HEK293 (cell line): ENCODE results near the gene HIPK2.

Source experiments
- CTCF ChIA-PET: fragments of 350-600 bp; formaldehyde crosslinking; extraction: SDS; loops from one replicate; lab custom pipeline; 2021; ENCODE audit warnings: antibody characterized with exemption; lab: Yijun Ruan, JAX
- POLR2A ChIA-PET: fragments of 300-600 bp; formaldehyde crosslinking; extraction: SDS; loops from one replicate; lab custom pipeline; 2020; ENCODE audit warnings: antibody characterized with exemption, inconsistent platforms; lab: Yijun Ruan, JAX
- H3K27ac ChIP-seq: fragments of 200-500 bp; sonication (Bioruptor generic); 2 replicates; pipeline ENCODE4 v1.5.1; 2014; ENCODE audit warnings: low read depth, low read length, control low read depth, inconsistent platforms; ENCODE audit errors: extremely low read depth
- H3K36me3 ChIP-seq, 2 experiments: fragments of 200-500 bp in 1 of 2; sonication (Bioruptor generic) in 1 of 2; 1 replicate in 1 of 2; 2 replicates in 1 of 2; pipeline ENCODE4 v1.5.1; 2014 to 2017; ENCODE audit warnings: inconsistent platforms in 2 of 2, low read length in 2 of 2; ENCODE audit not compliant: control insufficient read depth in 2 of 2, insufficient read depth in 1 of 2
- H3K4me1 ChIP-seq: fragments of 200-500 bp; sonication (Bioruptor generic); 2 replicates; pipeline ENCODE4 v1.5.1; 2014; ENCODE audit warnings: mild to moderate bottlenecking, low read length, inconsistent platforms; ENCODE audit not compliant: control insufficient read depth, insufficient read depth
- H3K4me3 ChIP-seq: 2 replicates; pipeline ENCODE4 v1.5.1; 2011; ENCODE audit warnings: low read depth, mild to moderate bottlenecking, control low read depth, low read length, moderate library complexity
- H3K9me3 ChIP-seq: fragments of 200-500 bp; sonication (Bioruptor generic); 2 replicates; pipeline ENCODE4 v1.5.1; 2014; ENCODE audit warnings: low read depth, low read length, inconsistent platforms; ENCODE audit not compliant: control insufficient read depth, insufficient read depth
- GLIS2 ChIP-seq: fragments of 450-650 bp; formaldehyde crosslinking; IDR thresholded peaks from 2 replicates; pipeline ENCODE4 v1.5.1; 2016; ENCODE audit warnings: missing biosample characterization, missing genetic modification characterization
- KLF1 ChIP-seq: fragments of 450-650 bp; formaldehyde crosslinking; IDR thresholded peaks from 2 replicates; pipeline ENCODE4 v1.5.1; 2016; ENCODE audit warnings: missing biosample characterization, missing genetic modification characterization
- MYNN ChIP-seq: fragments of 450-650 bp; formaldehyde crosslinking; IDR thresholded peaks from 2 replicates; pipeline ENCODE4 v1.5.1; 2016; ENCODE audit warnings: missing biosample characterization, missing genetic modification characterization, borderline replicate concordance
- MZF1 ChIP-seq: fragments of 450-650 bp; formaldehyde crosslinking; IDR thresholded peaks from 2 replicates; pipeline ENCODE4 v1.5.1; 2017; ENCODE audit warnings: missing biosample characterization, missing genetic modification characterization, borderline replicate concordance
- ZBTB26 ChIP-seq: fragments of 450-650 bp; formaldehyde crosslinking; optimal IDR thresholded peaks from 2 replicates; pipeline ENCODE3; 2016; ENCODE audit warnings: missing biosample characterization, mild to moderate bottlenecking, missing genetic modification characterization
- ZFP3 ChIP-seq: fragments of 450-650 bp; formaldehyde crosslinking; IDR thresholded peaks from 2 replicates; pipeline ENCODE4 v1.5.1; 2016; ENCODE audit warnings: low read depth, missing biosample characterization, missing genetic modification characterization
- ZIC2 ChIP-seq: fragments of 450-650 bp; formaldehyde crosslinking; IDR thresholded peaks from 2 replicates; pipeline ENCODE4 v1.5.1; 2016; ENCODE audit warnings: missing biosample characterization, missing genetic modification characterization
- ZNF138 ChIP-seq: fragments of 450-650 bp; formaldehyde crosslinking; IDR thresholded peaks from 2 replicates; pipeline ENCODE4 v1.5.1; 2016; ENCODE audit warnings: missing biosample characterization, missing genetic modification characterization, borderline replicate concordance
- ZNF146 ChIP-seq: fragments of 450-650 bp; formaldehyde crosslinking; IDR thresholded peaks from 2 replicates; pipeline ENCODE4 v1.5.1; 2016; ENCODE audit warnings: missing biosample characterization, missing genetic modification characterization
- ZNF155 ChIP-seq: fragments of 450-650 bp; formaldehyde crosslinking; IDR thresholded peaks from 2 replicates; pipeline ENCODE4 v1.5.1; 2016; ENCODE audit warnings: missing biosample characterization, missing genetic modification characterization
- ZNF16 ChIP-seq: fragments of 450-650 bp; formaldehyde crosslinking; IDR thresholded peaks from 2 replicates; pipeline ENCODE4 v1.5.1; 2016; ENCODE audit warnings: low read depth, missing biosample characterization, missing genetic modification characterization
- ZNF280D ChIP-seq: fragments of 450-650 bp; formaldehyde crosslinking; IDR thresholded peaks from 2 replicates; pipeline ENCODE4 v1.5.1; 2016; ENCODE audit warnings: missing biosample characterization, missing genetic modification characterization
- ZNF610 ChIP-seq: fragments of 450-650 bp; formaldehyde crosslinking; IDR thresholded peaks from 2 replicates; pipeline ENCODE4 v1.5.1; 2016; ENCODE audit warnings: missing biosample characterization, missing genetic modification characterization, borderline replicate concordance
- ZNF747 ChIP-seq: fragments of 450-650 bp; formaldehyde crosslinking; IDR thresholded peaks from 2 replicates; pipeline ENCODE4 v1.5.1; 2016; ENCODE audit warnings: missing biosample characterization, missing genetic modification characterization
- ZNF785 ChIP-seq: fragments of 450-650 bp; formaldehyde crosslinking; IDR thresholded peaks from 2 replicates; pipeline ENCODE4 v1.5.1; 2016; ENCODE audit warnings: missing biosample characterization, missing genetic modification characterization
- TF ChIP-seq, protein P1 (sequence below): fragments of 450-650 bp; formaldehyde crosslinking; IDR thresholded peaks from 2 replicates; pipeline ENCODE4 v1.5.1; 2016; ENCODE audit warnings: missing biosample characterization, missing genetic modification characterization
- TF ChIP-seq, protein P2 (sequence below): fragments of 450-650 bp; formaldehyde crosslinking; IDR thresholded peaks from 2 replicates; pipeline ENCODE4 v1.5.1; 2016; ENCODE audit warnings: missing biosample characterization, missing genetic modification characterization, borderline replicate concordance
- TF ChIP-seq, protein P3 (sequence below): fragments of 450-650 bp; formaldehyde crosslinking; IDR thresholded peaks from 2 replicates; pipeline ENCODE4 v1.5.1; 2016; ENCODE audit warnings: missing biosample characterization, missing genetic modification characterization
- TF ChIP-seq, protein P4 (sequence below): fragments of 450-650 bp; formaldehyde crosslinking; conservative IDR thresholded peaks from 2 replicates; pipeline ENCODE4 v1.5.1; 2016; ENCODE audit warnings: low read depth, missing biosample characterization, missing genetic modification characterization

Gene HIPK2

DNA sequence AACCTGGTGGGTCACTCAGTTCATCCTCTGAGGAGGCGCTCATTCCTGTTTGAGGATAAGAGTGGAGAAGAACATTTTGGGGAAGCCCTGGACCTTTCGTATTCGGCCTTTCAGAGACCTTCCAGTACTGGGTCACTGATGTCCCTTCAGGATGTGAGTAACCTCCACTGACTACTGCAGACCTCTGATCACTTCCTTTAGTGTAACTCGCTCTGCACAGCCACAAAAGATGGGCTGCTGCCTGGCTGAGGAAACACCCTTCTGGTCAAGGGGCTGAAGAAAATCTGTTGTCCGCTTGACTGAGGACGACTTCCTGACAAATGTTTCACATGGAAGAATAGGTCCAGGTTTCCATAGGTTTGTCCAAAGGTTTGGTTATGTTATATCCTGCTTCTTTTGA, 35.4 kb upstream of the HIPK2 start:
- no peaks in the 10 kb centered on the region for H3K36me3 ChIP-seq
- ChIA-PET POLR2A (no interaction called here), CTCF (no interaction called here)
- H3K4me1 ChIP-seq = no peaks in the 10 kb centered on the region
- H3K9me3 ChIP-seq = no peaks in the 10 kb centered on the region
- TF ChIP-seq ZNF146 (tag by site-specific recombination) = no peak
- H3K27ac ChIP-seq = no peak overlapping the region
- H3K4me3 ChIP-seq = no peak overlapping the region

DNA sequence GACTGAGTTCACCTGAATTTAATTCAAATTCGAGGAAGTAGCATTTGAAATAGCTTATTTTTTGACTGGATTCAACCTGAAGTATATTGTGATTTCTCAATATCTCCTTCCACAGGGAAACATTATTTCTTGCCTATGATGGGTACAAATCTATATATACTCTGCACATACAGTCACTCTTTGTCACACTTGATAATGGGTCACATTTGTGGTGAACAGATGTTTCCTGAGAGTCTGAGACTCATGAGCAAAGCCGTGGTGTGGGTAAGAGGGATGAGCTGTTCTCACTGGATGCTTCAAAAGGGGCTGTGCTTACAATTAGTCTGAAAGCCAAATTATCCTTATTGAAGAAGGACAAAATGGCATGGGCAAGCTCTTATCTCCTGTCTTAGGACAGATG, 33.3 kb upstream of the HIPK2 start:
- TF ChIP-seq ZNF280D (tag by site-specific recombination) = no peak
- TF ChIP-seq MZF1 (tag by site-specific recombination) = no peak
- TF ChIP-seq, protein P1, sequence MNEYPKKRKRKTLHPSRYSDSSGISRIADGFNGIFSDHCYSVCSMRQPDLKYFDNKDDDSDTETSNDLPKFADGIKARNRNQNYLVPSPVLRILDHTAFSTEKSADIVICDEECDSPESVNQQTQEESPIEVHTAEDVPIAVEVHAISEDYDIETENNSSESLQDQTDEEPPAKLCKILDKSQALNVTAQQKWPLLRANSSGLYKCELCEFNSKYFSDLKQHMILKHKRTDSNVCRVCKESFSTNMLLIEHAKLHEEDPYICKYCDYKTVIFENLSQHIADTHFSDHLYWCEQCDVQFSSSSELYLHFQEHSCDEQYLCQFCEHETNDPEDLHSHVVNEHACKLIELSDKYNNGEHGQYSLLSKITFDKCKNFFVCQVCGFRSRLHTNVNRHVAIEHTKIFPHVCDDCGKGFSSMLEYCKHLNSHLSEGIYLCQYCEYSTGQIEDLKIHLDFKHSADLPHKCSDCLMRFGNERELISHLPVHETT = no peak
- no peak for TF ChIP-seq ZFP3 (tag by site-specific recombination)
- TF ChIP-seq, protein P2, sequence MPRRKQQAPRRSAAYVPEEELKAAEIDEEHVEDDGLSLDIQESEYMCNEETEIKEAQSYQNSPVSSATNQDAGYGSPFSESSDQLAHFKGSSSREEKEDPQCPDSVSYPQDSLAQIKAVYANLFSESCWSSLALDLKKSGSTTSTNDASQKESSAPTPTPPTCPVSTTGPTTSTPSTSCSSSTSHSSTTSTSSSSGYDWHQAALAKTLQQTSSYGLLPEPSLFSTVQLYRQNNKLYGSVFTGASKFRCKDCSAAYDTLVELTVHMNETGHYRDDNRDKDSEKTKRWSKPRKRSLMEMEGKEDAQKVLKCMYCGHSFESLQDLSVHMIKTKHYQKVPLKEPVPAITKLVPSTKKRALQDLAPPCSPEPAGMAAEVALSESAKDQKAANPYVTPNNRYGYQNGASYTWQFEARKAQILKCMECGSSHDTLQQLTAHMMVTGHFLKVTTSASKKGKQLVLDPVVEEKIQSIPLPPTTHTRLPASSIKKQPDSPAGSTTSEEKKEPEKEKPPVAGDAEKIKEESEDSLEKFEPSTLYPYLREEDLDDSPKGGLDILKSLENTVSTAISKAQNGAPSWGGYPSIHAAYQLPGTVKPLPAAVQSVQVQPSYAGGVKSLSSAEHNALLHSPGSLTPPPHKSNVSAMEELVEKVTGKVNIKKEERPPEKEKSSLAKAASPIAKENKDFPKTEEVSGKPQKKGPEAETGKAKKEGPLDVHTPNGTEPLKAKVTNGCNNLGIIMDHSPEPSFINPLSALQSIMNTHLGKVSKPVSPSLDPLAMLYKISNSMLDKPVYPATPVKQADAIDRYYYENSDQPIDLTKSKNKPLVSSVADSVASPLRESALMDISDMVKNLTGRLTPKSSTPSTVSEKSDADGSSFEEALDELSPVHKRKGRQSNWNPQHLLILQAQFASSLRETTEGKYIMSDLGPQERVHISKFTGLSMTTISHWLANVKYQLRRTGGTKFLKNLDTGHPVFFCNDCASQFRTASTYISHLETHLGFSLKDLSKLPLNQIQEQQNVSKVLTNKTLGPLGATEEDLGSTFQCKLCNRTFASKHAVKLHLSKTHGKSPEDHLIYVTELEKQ (tag by site-specific recombination) = no peak
- no peak for TF ChIP-seq MYNN
- TF ChIP-seq ZBTB26 (tag by site-specific recombination) = no peak
- TF ChIP-seq, protein P3, sequence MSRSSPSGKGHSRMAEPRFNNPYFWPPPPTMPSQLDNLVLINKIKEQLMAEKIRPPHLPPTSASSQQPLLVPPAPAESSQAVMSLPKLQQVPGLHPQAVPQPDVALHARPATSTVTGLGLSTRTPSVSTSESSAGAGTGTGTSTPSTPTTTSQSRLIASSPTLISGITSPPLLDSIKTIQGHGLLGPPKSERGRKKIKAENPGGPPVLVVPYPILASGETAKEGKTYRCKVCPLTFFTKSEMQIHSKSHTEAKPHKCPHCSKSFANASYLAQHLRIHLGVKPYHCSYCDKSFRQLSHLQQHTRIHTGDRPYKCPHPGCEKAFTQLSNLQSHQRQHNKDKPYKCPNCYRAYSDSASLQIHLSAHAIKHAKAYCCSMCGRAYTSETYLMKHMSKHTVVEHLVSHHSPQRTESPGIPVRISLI (tag by site-specific recombination) = no peak
- TF ChIP-seq KLF1 (tag by site-specific recombination) = no peak
- no peak for TF ChIP-seq ZNF747
- TF ChIP-seq ZNF16 (tag by site-specific recombination) = no peak
- TF ChIP-seq GLIS2 (tag by site-specific recombination) = no peak
- TF ChIP-seq ZNF155 (tag by site-specific recombination) = no peak
- no peak for TF ChIP-seq ZIC2 (tag by site-specific recombination)
- TF ChIP-seq, protein P4, sequence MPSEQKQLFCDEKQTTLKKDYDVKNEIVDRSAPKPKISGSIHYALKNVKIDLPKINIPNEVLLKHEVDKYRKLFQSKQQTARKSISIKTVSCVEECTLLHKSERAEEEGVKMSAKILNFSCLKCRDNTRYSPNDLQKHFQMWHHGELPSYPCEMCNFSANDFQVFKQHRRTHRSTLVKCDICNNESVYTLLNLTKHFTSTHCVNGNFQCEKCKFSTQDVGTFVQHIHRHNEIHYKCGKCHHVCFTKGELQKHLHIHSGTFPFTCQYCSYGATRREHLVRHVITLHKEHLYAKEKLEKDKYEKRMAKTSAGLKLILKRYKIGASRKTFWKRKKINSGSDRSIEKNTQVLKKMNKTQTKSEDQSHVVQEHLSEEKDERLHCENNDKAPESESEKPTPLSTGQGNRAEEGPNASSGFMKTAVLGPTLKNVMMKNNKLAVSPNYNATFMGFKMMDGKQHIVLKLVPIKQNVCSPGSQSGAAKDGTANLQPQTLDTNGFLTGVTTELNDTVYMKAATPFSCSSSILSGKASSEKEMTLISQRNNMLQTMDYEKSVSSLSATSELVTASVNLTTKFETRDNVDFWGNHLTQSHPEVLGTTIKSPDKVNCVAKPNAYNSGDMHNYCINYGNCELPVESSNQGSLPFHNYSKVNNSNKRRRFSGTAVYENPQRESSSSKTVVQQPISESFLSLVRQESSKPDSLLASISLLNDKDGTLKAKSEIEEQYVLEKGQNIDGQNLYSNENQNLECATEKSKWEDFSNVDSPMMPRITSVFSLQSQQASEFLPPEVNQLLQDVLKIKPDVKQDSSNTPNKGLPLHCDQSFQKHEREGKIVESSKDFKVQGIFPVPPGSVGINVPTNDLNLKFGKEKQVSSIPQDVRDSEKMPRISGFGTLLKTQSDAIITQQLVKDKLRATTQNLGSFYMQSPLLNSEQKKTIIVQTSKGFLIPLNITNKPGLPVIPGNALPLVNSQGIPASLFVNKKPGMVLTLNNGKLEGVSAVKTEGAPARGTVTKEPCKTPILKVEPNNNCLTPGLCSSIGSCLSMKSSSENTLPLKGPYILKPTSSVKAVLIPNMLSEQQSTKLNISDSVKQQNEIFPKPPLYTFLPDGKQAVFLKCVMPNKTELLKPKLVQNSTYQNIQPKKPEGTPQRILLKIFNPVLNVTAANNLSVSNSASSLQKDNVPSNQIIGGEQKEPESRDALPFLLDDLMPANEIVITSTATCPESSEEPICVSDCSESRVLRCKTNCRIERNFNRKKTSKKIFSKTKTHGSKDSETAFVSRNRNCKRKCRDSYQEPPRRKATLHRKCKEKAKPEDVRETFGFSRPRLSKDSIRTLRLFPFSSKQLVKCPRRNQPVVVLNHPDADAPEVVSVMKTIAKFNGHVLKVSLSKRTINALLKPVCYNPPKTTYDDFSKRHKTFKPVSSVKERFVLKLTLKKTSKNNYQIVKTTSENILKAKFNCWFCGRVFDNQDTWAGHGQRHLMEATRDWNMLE (tag by site-specific recombination) = no peak
- TF ChIP-seq ZNF138 (tag by site-specific recombination) = no peak
- TF ChIP-seq ZNF785 (tag by site-specific recombination) = no peak
- no peak for TF ChIP-seq ZNF610 (tag by site-specific recombination)
- no peaks in the 10 kb centered on the region for H3K36me3 ChIP-seq
- ChIA-PET POLR2A (no interaction called here), CTCF (no interaction called here)
- H3K27ac ChIP-seq = no peak overlapping the region
- no peaks in the 10 kb centered on the region for H3K9me3 ChIP-seq
- no peaks in the 10 kb centered on the region for H3K4me1 ChIP-seq
- no peak overlapping the region for H3K4me3 ChIP-seq
